Coronary artery (tissue), 2 donors: ENCODE measurements around the gene STC2.

Experiments
- DNase-seq: peaks from one replicate; pipeline ENCODE4 v3.0.0-alpha.2; 2017; ENCODE audit warnings: low spot score
- H3K27ac ChIP-seq, 2 donors: fragments of 200-600 bp; sonication (generic); one replicate each; pipeline ENCODE4 v1.5.1; 2016 to 2019
- H3K4me3 ChIP-seq: fragments of 200-600 bp; sonication (generic); 2 replicates; pipeline ENCODE4 v1.5.1; 2016; ENCODE audit warnings: mild to moderate bottlenecking, moderate library complexity
- TF ChIP-seq, protein P1 (sequence below): fragments of 200-600 bp; sonication (generic); IDR thresholded peaks from one replicate; pipeline ENCODE4 v1.5.1; 2019; ENCODE audit warnings: antibody characterized with exemption

STC2 gene

DNA sequence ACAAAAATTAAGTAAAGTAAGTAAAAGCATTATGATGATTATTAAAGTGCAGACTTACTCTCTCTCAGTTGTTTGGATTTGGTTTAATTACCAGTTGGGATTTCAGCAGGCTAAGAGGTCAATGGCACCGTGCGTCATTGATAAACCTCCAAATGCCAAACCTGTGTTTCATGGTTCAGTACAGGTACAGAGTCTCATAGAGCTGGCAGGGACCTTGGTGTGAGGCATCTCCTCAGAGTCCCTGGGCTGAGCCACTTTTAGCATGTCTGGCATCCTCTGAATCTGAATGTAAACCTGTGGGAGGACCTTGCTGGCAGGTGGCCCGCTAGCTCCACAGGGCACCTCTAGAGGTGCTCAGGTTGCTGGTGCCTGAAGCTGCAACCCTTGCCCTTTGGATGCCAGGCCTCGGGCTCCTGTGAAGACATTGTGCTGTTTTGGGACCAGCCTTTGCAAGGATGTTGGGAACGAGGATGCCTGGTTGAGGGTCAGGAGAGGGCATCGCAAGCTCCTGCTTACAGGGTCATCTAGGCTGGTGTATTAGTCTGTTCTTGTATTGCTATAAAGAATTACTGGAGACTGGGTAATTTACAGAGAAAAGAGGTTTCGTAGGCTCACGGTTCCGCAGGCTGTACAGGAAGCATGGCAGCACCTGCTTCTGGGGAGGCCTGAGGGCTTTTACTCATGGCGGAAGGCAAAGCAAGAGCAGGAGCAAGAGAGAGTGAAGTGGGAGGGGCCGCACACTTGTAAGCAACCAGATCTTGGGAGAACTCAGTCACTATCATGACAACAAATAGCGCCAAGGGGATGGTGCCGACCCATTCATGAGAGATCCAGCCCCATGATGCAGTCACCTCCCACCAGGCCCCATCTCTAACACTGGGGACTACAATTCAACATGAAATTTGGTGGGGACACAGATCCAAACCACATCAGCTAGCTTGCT lies 14.9 kb upstream of the STC2 start:
- DNase-seq = no peak
- Histone ChIP-seq H3K4me3 (no peak overlapping the region), H3K27ac (no peak overlapping the region)
- TF ChIP-seq, protein P1, sequence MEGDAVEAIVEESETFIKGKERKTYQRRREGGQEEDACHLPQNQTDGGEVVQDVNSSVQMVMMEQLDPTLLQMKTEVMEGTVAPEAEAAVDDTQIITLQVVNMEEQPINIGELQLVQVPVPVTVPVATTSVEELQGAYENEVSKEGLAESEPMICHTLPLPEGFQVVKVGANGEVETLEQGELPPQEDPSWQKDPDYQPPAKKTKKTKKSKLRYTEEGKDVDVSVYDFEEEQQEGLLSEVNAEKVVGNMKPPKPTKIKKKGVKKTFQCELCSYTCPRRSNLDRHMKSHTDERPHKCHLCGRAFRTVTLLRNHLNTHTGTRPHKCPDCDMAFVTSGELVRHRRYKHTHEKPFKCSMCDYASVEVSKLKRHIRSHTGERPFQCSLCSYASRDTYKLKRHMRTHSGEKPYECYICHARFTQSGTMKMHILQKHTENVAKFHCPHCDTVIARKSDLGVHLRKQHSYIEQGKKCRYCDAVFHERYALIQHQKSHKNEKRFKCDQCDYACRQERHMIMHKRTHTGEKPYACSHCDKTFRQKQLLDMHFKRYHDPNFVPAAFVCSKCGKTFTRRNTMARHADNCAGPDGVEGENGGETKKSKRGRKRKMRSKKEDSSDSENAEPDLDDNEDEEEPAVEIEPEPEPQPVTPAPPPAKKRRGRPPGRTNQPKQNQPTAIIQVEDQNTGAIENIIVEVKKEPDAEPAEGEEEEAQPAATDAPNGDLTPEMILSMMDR = no peak

DNA sequence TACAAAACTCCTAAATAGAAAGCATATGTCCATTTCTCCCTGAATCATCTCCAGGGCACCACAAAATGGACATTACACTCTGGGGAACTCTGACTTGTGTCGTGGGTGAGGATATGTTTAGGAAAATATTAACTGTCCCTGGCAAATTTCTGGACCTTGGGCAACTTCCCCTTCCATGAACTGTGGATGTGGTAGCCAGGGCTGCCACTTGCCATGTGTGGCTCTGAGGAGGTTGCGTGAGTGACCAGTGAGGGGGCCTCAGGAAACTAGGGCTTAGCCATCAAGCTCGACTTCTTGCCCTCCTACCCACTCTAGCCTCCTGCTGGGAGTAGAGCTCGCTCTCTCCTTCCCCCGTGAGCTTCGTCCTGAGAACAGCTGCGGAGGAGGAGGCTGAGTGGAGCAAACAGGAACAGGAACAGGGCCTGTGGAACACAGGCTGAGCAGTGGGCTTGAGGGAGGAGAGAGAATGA lies 13.8 kb upstream of the STC2 start:
- Histone ChIP-seq H3K27ac (no peak overlapping the region), H3K4me3 (no peak overlapping the region)
- no peak for DNase-seq
- TF ChIP-seq, protein P1 = no peak

DNA sequence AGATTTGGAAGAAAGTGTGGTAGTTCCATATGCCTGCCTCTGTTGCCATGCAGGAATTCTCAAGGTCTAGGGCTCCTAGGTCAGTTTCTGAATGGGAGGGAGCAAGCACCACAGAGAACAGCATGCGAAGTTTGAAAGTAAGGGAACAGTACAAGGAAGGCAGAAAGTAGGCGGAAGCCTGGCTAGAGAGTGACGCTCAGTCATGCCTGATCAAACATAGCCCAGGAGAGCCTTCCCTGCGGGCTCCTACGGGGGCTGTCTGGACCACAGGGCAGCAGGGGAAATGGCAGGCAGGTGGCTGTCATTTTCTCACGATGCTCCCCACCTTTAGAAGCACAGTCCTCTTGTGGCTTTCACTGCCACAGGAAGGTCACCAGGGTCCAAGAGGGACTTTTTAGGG lies 12.8 kb upstream of the STC2 start:
- DNase-seq = no peak
- Histone ChIP-seq H3K4me3 (no peak overlapping the region), H3K27ac (no peak overlapping the region)
- TF ChIP-seq, protein P1 = no peak

DNA sequence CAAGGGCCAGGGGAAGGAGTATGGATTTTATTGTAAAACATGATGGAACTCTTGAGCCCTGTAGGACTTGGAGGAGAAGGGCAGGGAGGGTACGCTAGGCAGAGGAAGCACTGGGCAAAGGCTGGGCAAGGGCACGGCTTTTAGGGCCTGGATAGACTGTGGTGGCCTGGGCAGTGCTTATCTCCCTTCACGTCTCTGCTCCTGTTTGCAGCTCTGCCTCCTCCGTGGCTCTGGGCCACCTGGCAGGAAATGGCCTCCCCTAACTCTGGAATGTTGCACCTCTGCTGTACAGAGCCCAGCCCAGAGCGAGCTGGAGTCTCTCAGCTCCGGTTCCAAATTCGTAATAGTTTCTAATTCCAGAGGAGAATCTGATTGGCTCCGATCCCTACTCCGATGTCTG lies 12.2 kb upstream of the STC2 start:
- TF ChIP-seq, protein P1 = no peak
- DNase-seq = no peak
- no peak overlapping the region for H3K27ac ChIP-seq
- H3K4me3 ChIP-seq = no peak overlapping the region

DNA sequence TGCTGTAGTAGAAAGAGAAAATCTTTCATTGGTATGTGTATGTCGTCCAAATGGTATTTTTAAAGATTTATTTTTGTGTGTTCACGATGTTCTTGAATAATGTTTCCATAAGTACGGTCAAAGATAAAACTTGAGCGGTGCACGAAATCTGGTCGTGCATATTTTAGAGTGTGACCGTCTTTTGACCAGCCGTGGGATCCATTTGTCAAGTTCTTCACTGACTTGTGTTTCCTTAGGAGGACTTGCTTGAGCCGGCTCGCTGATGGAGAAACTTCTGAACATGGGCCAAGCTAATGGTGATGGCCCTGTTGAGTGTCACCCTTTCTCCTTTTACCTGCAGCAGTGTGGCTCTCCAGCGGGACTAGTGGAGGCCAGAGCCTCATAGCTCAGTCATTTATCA lies 11.1 kb upstream of the STC2 start:
- no peak for DNase-seq
- Histone ChIP-seq H3K4me3 (no peak overlapping the region), H3K27ac (no peak overlapping the region)
- TF ChIP-seq, protein P1 = no peak

DNA sequence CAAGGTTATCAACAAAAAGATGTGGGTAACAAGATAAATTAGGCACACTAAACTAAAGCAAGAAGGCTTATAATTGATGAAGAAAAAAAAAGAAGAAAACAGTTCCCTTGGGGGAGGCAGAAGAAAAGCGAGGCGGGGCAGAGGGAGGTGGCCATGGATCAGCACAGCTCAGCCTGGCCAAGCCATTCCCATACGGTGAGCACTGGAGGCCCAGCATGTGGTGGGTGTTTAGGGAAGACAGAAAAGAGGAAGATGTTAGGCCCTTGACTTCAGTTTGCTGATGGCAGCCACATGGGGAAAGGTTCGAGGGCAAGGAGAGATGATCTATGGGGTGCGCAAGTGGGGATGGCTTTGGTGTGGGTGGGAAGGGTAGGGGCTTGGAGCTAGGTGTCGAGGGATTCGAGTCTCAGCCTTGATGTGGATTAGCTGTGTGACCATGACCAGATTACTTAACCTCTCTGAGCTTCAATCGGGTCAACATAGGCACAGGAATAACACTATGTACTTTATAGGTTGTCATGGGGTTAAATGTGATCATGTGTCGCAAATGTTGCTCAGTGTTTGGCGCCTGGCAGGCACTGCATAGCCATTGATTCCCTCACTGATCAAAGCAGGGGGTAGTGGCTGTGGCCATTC lies 10.3 kb upstream of the STC2 start:
- Histone ChIP-seq H3K27ac (no peak overlapping the region), H3K4me3 (no peak overlapping the region)
- DNase-seq = no peak
- TF ChIP-seq, protein P1 = no peak

DNA sequence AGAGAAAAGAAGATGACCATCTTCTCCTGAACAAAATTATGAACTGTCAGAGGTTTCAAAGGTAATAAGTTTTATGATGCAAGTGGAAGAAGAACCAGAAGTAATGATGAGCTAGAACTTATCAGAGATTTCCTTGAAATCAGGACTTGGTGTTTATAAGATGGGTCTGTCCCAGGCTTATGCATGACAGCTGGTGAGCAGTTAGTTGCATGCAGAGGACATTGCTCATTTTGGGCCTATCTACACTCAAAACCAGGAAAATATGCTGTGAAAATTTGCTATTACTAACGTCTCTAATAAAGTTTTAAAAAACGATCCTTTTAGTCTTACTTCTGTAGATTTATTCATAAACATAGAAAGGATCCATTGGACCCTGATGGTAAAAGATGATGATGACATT lies 6.6 kb upstream of the STC2 start:
- H3K27ac ChIP-seq = no peak overlapping the region
- H3K4me3 ChIP-seq = no peak overlapping the region
- TF ChIP-seq, protein P1 = no peak
- DNase-seq = no peak
